MG63 (cell line): ENCODE data around the gene RBKS. TPM values are rescaled to one million over a fixed set of nuclear protein-coding genes. Genes with fewer than 3 reads are reported as not detected.

Experiments used
- DNase-seq: peaks from one replicate; pipeline ENCODE4 v3.0.0-alpha.2; 2020
- H3K27me3 ChIP-seq: fragments of 250-450 bp; sonication (Bioruptor Pico); 2 replicates; pipeline ENCODE4 v1.5.1; 2020; ENCODE audit warnings: mild to moderate bottlenecking, moderate library complexity
- H3K36me3 ChIP-seq: fragments of 250-450 bp; sonication (Bioruptor Pico); 2 replicates; pipeline ENCODE4 v1.5.1; 2020; ENCODE audit warnings: mild to moderate bottlenecking, moderate library complexity
- H3K4me3 ChIP-seq: fragments of 250-450 bp; sonication (Bioruptor Pico); 2 replicates; pipeline ENCODE4 v1.5.1; 2020; ENCODE audit warnings: mild to moderate bottlenecking, moderate library complexity
- H3K9me3 ChIP-seq: fragments of 250-450 bp; sonication (Bioruptor Pico); 2 replicates; pipeline ENCODE4 v1.5.1; 2020; ENCODE audit warnings: mild to moderate bottlenecking, moderate library complexity
- total RNA-seq: library from RNA; depleted of rRNA; stranded (reverse); fragments of >200 nt; shearing (Covaris generic); gene quantifications from 2 replicates; pipeline ENCODE4 v1.2.3, GENCODE V29; 2014; ENCODE audit warnings: low replicate concordance

RBKS gene
- total RNA-seq, 1 experiment from 2014 or later, result 4.6 TPM

DNA sequence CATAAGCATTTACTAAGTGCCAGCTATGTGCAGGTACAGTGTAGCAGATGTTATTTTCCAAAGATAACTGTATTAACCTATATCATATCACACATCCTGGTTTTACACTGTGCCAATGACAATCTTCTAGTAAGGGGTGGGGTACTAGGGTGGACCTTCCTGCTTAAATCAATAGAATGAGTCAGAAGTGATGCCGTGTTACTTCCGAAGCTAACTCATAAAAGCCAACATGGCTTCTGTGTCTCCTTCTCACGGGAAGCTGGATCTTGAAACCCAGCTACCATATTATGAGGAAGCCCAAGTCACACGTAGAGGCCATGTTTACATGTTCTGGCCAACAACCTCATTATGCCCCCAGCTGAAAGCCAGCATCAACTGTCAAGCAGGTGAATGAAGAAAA, 59.5 kb downstream of the RBKS start:
- H3K4me3 ChIP-seq, result no peak overlapping the region
- no peaks in the 10 kb centered on the region for H3K9me3 ChIP-seq
- no peak for DNase-seq
- H3K36me3 ChIP-seq, result peaks cover 2% of the 10 kb centered on the region
- no peaks in the 10 kb centered on the region for H3K27me3 ChIP-seq

DNA sequence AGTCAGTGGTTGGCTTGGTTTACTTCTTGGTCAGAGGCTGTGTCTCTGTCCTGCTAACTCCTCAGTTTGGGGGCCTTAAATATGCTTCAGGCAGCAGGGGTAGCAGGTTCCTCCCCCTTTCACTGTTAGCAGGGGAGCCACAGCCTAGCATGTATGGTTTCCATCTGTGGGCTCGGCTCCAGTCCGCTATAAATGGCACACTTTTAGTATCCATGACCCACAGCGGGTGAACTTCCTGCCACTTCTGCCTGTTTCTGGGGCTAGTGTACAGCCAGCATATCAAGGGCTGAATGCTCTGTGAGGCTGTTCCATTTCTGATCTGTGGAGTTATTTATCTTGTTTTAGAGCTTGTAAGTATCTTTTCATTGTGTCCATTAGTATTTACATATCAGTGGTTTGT, 60.4 kb downstream of the RBKS start:
- peaks cover 2% of the 10 kb centered on the region for H3K36me3 ChIP-seq
- H3K27me3 ChIP-seq, result no peaks in the 10 kb centered on the region
- H3K9me3 ChIP-seq, result no peaks in the 10 kb centered on the region
- no peak for DNase-seq
- H3K4me3 ChIP-seq, result no peak overlapping the region

DNA sequence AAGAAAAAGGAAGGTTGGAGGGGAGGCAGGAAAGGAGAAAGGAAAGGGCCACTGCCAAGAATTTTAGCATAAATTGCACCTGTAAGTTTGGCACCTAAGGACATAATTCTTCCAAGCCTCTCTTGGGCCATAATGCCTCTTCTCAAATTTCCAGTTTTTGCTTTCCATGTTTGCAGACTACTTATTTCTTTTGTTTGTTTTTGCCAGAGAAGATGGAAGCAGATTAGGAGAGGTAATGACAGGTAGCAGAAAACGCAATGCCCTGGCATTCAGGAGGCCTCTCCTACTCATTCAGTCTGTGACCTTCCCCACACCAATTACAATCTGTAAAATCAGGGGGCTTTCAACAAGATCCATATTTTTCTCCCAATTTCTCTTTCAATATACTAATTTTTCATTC, 61.9 kb downstream of the RBKS start:
- DNase-seq, result no peak
- Histone ChIP-seq H3K27me3 (no peaks in the 10 kb centered on the region), H3K4me3 (no peak overlapping the region), H3K9me3 (peaks cover 5% of the 10 kb centered on the region), H3K36me3 (peaks cover 2% of the 10 kb centered on the region)

DNA sequence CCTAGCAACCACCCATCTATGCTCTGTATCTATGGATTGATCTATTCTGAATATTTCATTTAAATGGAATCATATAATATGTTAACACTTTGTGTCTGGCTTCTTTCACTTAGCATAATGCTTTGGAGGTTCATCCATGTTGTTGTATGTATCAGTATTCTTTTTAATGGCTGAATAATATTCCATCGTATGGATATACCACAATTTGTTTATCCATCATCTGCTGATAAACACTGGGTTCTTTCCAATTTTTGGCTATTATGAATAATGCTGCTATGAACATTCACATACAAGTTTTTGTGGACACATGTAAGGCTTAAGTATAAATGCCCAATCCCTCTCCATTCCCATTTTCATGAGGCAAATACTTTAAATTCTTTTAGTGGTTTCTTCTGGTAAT, 65.8 kb downstream of the RBKS start:
- no peak for DNase-seq
- peaks cover 5% of the 10 kb centered on the region for H3K9me3 ChIP-seq
- H3K36me3 ChIP-seq, result no peaks in the 10 kb centered on the region
- H3K27me3 ChIP-seq, result no peaks in the 10 kb centered on the region
- H3K4me3 ChIP-seq, result no peak overlapping the region

DNA sequence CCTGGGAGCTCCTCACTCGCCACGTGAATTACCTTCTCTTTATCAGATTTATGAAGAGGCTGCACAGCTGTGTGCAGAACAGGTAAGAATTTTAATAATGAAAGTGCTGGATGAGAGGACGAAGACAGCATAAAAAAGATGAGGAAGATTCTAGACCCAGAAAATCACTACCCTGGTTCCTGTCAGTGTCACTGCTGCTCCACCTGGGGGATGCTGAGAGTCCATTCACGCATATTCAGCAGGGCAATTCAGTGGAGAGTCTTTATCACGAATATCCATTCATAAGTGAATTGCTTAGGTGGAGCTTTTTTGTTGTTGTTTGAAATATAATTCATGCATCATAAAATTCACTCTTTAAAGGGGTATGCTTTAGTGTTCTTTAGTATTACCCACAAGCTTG, 66.6 kb downstream of the RBKS start:
- Histone ChIP-seq H3K36me3 (no peaks in the 10 kb centered on the region), H3K27me3 (no peaks in the 10 kb centered on the region), H3K4me3 (no peak overlapping the region), H3K9me3 (peaks cover 5% of the 10 kb centered on the region)
- DNase-seq, result no peak

DNA sequence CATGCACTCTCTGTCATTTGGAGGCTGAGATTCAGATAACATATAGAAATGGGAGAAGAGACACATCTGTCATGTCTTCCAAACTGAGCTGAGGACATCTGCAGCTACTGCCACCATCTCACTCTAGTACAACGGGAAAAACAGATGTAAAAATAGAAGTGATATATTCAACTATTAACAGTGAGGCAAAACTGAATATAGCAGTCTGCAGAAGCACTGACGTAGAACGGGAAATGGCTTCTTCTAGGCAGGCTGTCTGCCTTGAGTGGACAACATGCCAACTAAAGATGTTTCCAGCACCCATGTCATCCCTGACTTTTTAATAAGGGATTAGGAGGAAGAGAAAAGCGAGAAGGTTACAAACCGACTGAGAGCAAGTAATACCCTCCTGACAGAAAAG, 67.1 kb downstream of the RBKS start:
- no peak overlapping the region for H3K4me3 ChIP-seq
- no peaks in the 10 kb centered on the region for H3K27me3 ChIP-seq
- no peaks in the 10 kb centered on the region for H3K36me3 ChIP-seq
- no peak for DNase-seq
- H3K9me3 ChIP-seq, result peaks cover 5% of the 10 kb centered on the region

DNA sequence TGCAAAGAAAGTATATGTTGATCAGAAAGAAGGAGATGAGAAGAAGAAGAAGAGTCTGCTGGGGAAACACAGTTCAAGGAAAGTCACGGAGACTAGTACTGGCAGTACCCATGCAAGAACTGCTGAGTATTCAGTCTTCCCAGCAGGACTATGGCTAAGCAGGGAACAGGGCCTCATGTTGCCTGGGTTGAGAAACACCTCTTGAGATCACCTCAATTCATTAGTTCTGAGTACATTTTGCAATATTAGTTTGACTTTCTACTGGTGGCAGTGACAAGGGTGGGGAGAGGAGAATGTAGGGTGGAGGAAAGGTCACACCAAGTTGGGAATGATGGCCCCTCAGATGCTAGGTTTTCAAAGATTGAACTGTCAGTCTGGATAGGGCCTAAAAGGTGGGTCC, 68.1 kb downstream of the RBKS start:
- DNase-seq, result no peak
- no peaks in the 10 kb centered on the region for H3K36me3 ChIP-seq
- no peaks in the 10 kb centered on the region for H3K27me3 ChIP-seq

DNA sequence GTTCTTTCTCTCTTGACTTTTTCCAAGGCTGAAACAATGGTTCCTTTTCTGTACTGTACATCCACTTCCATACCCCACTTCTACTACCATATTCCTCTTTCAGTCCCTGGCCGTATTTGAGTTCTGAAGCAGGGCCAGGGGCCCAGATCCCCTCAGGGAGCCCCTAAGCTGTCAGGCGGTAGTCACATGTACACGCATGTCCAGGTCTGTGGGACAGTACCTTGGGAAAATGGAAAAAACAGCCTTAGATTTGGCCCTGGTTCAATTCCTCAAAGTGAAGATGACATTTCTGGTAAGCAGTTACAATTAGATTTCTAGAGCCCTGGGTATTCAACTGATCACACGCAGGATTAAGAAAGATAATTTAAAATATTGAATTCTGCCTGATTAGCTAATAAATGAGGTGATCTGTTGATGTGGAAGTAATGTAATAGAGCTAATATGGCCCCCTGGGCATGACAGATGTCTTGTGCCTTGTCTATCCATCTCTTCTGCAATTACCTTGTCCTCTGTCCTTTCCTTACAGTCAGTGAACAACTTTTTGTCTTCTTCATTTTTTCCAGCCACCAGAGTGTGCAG, 74.2 kb downstream of the RBKS start:
- H3K4me3 ChIP-seq, result no peak overlapping the region
- no peaks in the 10 kb centered on the region; the same call in none of the 2 replicates for H3K36me3 ChIP-seq
- peaks cover 8% of the 10 kb centered on the region; the same call in 1 of the 2 replicates for H3K9me3 ChIP-seq
- no peaks in the 10 kb centered on the region for H3K27me3 ChIP-seq
- DNase-seq, result no peak

More for the DNA sequence above, 68.1 kb downstream of the RBKS start:
- no peak overlapping the region for H3K4me3 ChIP-seq
- H3K9me3 ChIP-seq, result peaks cover 5% of the 10 kb centered on the region

DNA sequence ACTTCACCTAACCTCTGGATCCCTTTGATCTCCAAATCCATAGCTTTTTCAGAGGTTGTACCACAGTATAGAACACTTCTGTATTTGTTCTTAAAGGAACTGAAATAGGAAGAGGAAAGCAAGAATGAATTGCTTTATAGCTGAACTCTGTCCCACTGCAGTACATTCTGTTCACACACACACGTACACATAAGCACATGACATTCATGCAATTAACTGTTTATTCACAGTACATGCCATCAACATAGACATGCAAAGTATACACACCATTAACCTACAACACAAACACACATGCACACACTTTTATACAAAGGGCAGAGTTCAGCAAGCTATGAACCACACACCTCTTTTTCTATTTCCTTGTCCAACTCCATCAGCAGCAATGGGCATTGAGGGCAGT, 75.4 kb downstream of the RBKS start:
- Histone ChIP-seq H3K36me3 (no peaks in the 10 kb centered on the region; the same call in none of the 2 replicates), H3K4me3 (no peak overlapping the region), H3K27me3 (no peaks in the 10 kb centered on the region), H3K9me3 (peaks cover 8% of the 10 kb centered on the region; the same call in 1 of the 2 replicates)
- no peak for DNase-seq

DNA sequence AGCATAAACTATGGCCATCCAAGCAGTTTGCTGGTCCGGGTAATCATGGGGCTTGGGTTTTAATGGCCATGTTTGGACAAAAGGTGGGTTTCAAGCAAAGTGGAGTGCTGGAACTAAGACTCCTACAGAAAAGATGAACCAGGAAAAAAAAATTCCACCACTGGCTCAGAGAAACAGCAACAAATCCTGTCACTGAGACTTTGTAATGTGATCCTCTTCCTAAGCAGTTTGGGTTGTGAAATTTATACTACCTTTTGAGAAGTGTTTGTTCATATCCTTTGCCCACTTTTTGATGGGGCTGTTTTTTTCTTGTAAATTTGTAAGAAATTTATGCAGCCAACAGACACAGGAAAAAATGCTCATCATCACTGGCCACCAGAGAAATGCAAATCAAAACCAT, 78.4 kb downstream of the RBKS start:
- DNase-seq, result no peak

DNA sequence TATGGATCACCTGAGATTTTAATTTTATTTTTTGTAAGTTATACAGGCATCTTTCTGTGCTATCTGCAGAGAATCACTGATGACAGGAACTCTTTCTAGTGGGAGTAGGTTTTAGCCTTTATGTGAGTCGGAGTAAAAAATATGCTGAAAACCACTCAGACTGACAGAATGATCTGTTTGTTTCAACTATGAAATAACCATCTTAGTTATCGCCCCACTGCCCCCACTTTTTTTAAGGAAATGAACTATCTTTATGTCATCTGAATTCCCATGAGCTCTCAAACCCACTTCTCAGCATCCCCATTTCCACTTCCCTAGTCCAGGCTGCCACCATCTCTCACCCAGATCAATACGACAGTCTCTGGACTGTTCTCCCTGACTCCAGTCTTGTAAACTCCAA, 79.7 kb downstream of the RBKS start:
- no peaks in the 10 kb centered on the region; the same call in none of the 2 replicates for H3K36me3 ChIP-seq
- no peak overlapping the region for H3K4me3 ChIP-seq
- DNase-seq, result no peak
- H3K9me3 ChIP-seq, result peaks cover 8% of the 10 kb centered on the region; the same call in 1 of the 2 replicates
- H3K27me3 ChIP-seq, result no peaks in the 10 kb centered on the region

More for the DNA sequence above, 78.4 kb downstream of the RBKS start:
- Histone ChIP-seq H3K9me3 (peaks cover 8% of the 10 kb centered on the region; the same call in 1 of the 2 replicates), H3K27me3 (no peaks in the 10 kb centered on the region), H3K36me3 (no peaks in the 10 kb centered on the region; the same call in none of the 2 replicates), H3K4me3 (no peak overlapping the region)

DNA sequence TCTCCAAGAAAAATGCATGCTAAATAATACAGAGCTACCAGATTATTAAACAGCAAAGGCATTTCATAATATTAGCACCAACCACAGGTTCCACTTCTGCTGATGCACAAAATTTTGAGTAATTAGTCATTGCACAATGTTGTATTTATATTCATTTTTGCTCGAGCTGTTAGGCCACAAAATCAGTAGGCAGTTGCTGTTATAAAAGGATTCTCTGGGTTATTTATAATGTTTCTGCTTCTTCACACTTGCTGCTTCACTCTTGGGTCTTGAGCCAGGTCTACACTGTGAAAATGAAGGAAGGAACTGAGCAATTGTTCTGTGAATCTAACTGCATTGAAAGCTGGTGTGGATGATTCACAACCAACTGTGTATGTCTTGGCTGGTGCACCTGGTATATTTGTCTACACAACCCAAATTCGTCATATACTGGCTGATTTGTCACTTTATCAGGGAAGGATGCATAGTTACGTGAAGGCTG, 80.4 kb downstream of the RBKS start:
- H3K27me3 ChIP-seq, result no peaks in the 10 kb centered on the region
- no peaks in the 10 kb centered on the region; the same call in none of the 2 replicates for H3K36me3 ChIP-seq
- peaks cover 8% of the 10 kb centered on the region; the same call in 1 of the 2 replicates for H3K9me3 ChIP-seq
- no peak overlapping the region for H3K4me3 ChIP-seq
- peak; percentile 73 for DNase-seq

DNA sequence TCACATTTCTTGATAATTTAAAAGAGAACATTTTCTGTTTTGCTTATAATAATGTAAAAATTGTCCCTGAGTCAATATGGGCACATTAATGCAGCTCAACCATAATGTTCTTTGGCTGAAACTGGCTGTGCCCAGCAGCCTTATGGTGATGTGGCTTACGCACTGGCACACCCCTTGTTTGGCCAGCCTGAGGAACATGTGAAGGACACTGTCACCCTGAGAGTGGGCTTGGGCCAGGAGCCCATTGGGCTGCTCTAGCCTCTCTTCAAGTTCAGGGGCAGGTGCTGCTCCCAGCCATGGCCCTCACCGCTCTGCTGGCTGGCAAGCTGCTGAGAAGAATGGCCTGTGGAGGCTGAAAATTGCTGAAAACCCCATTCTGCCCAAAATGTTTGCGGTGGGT, 81.2 kb downstream of the RBKS start:
- Histone ChIP-seq H3K36me3 (no peaks in the 10 kb centered on the region; the same call in none of the 2 replicates), H3K4me3 (no peak overlapping the region), H3K9me3 (peaks cover 8% of the 10 kb centered on the region; the same call in 1 of the 2 replicates), H3K27me3 (no peaks in the 10 kb centered on the region)
- no peak for DNase-seq

DNA sequence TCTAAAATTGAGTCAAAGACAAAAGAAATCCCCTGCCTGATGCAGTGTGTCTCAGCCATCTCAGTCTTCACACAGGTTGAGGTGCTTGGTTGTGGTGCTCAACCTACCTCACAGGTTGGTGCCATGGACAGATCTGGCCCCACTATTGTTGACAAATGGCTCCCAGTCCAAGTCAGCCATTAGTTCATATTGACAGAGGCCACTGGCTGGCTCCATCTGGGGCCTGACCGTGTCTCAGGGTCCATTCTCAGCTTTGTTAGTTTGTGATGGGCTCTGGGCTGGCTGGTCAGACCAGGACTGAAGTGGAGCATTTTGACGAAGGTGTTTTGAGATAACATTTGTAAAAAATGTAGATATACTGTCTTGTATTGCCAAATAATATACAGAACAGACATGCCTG, 81.8 kb downstream of the RBKS start:
- Histone ChIP-seq H3K27me3 (no peaks in the 10 kb centered on the region), H3K9me3 (peaks cover 8% of the 10 kb centered on the region; the same call in 1 of the 2 replicates), H3K4me3 (no peak overlapping the region), H3K36me3 (no peaks in the 10 kb centered on the region; the same call in none of the 2 replicates)
- no peak for DNase-seq

DNA sequence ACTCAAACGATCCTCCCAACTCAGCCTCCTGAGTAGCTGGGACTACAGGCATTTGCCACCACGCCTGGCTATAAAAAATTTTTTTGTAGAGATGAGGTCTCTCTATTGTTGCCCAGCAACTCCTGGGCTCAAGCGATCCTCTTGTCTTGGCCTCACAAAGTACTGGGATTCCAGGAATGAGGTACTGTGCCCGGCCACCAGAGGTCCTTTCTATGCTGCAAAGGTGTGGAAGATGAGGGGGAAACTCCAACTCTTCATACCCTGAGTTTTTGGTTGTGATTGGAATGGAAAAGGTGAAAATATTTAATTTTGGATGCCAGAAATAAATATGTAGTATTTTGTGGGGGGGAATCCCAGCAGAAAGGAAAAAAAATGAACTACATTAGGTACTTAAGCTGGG, 82.7 kb downstream of the RBKS start:
- DNase-seq, result peak; percentile 37
- H3K9me3 ChIP-seq, result peaks cover 8% of the 10 kb centered on the region; the same call in 1 of the 2 replicates

DNA sequence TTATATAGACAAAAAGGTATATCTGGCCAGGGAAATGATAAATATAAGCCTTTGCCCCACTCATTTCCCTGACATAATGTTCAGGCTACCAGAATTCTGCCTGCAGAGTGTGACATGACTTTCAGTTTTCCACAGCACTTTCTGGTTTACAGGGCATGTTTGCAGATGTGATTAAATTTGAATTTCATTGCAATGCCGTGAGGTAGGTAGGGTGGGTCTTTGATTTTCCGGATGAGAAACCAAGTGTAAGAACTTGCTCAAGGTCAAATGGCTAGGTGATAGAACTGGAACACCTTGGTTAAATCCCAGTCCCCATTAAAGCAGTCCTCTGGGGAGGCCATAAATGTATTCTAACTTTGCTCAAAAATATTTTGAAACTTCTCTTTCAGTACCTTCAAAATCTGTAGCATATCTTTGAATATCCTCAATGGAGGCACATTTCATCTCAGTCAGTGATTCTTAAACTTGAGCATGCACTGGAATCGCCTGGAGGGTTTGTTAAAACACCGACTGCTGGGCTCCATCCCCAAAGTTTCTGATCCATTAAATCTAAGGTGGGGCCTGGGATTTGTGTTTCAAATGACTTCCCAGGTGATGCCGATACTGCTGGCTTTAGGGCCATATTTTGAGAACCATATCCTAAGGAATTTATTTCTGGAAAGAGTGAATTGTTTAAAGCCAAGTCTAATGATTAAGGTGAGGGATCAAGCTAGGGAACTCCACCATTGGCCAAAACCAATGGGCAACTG, 83.7 kb downstream of the RBKS start:
- peaks cover 1% of the 10 kb centered on the region; the same call in 1 of the 2 replicates for H3K9me3 ChIP-seq
- H3K27me3 ChIP-seq, result no peaks in the 10 kb centered on the region
- H3K4me3 ChIP-seq, result no peak overlapping the region
- DNase-seq, result no peak
- H3K36me3 ChIP-seq, result no peaks in the 10 kb centered on the region

More for the DNA sequence above, 82.7 kb downstream of the RBKS start:
- H3K36me3 ChIP-seq, result no peaks in the 10 kb centered on the region; the same call in none of the 2 replicates
- H3K27me3 ChIP-seq, result no peaks in the 10 kb centered on the region
- H3K4me3 ChIP-seq, result no peak overlapping the region

DNA sequence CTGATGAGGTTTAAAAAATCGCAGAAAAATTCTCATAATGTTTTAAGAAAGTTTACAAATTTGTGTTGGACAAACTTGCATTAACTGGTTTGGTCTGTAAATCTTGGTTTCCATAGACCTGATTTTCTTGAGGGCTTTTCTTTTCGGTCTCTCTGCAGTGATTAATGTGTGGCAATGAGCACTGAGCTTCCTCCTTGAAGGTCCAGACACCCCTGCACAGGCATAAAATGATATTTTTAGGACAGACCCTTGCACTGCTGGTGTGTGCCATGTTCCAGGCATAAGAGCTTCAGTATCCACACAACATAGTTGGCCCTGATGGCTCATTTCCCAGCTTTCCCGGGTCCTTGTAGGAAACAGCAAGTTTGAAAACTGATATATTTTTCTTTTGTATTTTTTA, 85.0 kb downstream of the RBKS start:
- no peaks in the 10 kb centered on the region for H3K36me3 ChIP-seq
- H3K4me3 ChIP-seq, result no peak overlapping the region
- H3K9me3 ChIP-seq, result no peaks in the 10 kb centered on the region
- H3K27me3 ChIP-seq, result no peaks in the 10 kb centered on the region
- no peak for DNase-seq
